NCI-H82 (cell line): ENCODE data around the gene TFF1.

ENCODE experiments used
- DNase-seq: peaks from one replicate; lab custom pipeline; 2025; lab: John Stamatoyannopoulos, UW

Gene TFF1

GRCh38 chr21:42362198-42362597 is 4.1 kb downstream of the TFF1 start:
- no peak for DNase-seq

GRCh38 chr21:42361286-42361685 is 5.0 kb downstream of the TFF1 start:
- DNase-seq: peak; percentile 77

GRCh38 chr21:42360317-42360716 is 6.0 kb downstream of the TFF1 start:
- DNase-seq: peak; percentile 34

- DNase-seq: no peak
Observed at GRCh38 chr21:42358937-42359336, 7.4 kb downstream of the TFF1 start.

GRCh38 chr21:42358261-42358660 is 8.1 kb downstream of the TFF1 start:
- DNase-seq: no peak

GRCh38 chr21:42357307-42357706 is 9.0 kb downstream of the TFF1 start:
- no peak for DNase-seq

GRCh38 chr21:42356650-42357049 is 9.7 kb downstream of the TFF1 start:
- no peak for DNase-seq

GRCh38 chr21:42356046-42356445 is 10.3 kb downstream of the TFF1 start:
- no peak for DNase-seq

GRCh38 chr21:42353623-42354022 is 12.7 kb downstream of the TFF1 start:
- no peak for DNase-seq

GRCh38 chr21:42352441-42353095 is 13.8 kb downstream of the TFF1 start:
- no peak for DNase-seq

- no peak for DNase-seq
Observed at GRCh38 chr21:42351626-42352440, 14.5 kb downstream of the TFF1 start.

GRCh38 chr21:42350927-42351426 is 15.4 kb downstream of the TFF1 start, which contains the start of gene TFF2:
Gene TFF2, minus strand, starts transcription at chr21:42350994. Its CDS starts 37 bp downstream, at chr21:42350957.
- no peak for DNase-seq

- no peak for DNase-seq
Observed at GRCh38 chr21:42350318-42350910, 15.9 kb downstream of the TFF1 start.

GRCh38 chr21:42349420-42350317 is 16.7 kb downstream of the TFF1 start:
- DNase-seq: no peak

GRCh38 chr21:42348762-42349161 is 17.6 kb downstream of the TFF1 start:
- no peak for DNase-seq

- DNase-seq: no peak
Observed at GRCh38 chr21:42347601-42348327, 18.6 kb downstream of the TFF1 start.

GRCh38 chr21:42346866-42347600 is 19.3 kb downstream of the TFF1 start:
- DNase-seq: no peak

GRCh38 chr21:42346441-42346840 is 19.9 kb downstream of the TFF1 start:
- DNase-seq: no peak

GRCh38 chr21:42344631-42345030 is 21.7 kb downstream of the TFF1 start:
- DNase-seq: no peak

GRCh38 chr21:42343963-42344510 is 22.3 kb downstream of the TFF1 start:
- no peak for DNase-seq
